Erythroblast (primary cell): Measurements from ENCODE around the gene PTPN23.

Source experiments
- GATA1 ChIP-seq: IDR thresholded peaks from 2 replicates; pipeline ENCODE4 v1.6.1; 2011; ENCODE audit warnings: low read depth, mild to moderate bottlenecking, control low read depth, low read length, moderate library complexity
- POLR2A ChIP-seq: IDR thresholded peaks from 2 replicates; pipeline ENCODE4 v1.6.1; 2011; ENCODE audit warnings: mild to moderate bottlenecking, low read length

- no peak for TF ChIP-seq POLR2A
- TF ChIP-seq GATA1 = no peak
These were observed 55.4 kb downstream of the PTPN23 start for GRCh38 chr3:47436180-47436579.
